GM13976 (cell line): ENCODE measurements around the gene CCDC73.

ENCODE experiments used
- DNase-seq: peaks from one replicate; pipeline ENCODE4 v3.0.0; 2012; ENCODE audit warnings: low spot score
- CTCF ChIP-seq: IDR thresholded peaks from 2 replicates; pipeline ENCODE4 v1.5.1; 2012; ENCODE audit warnings: borderline replicate concordance, mild to moderate bottlenecking; ENCODE audit not compliant: insufficient read depth; ENCODE audit errors: extremely low read depth, missing control alignments, control extremely low read depth
- in situ Hi-C: fragments of 300-500 bp; cut with MboI; formaldehyde crosslinking; loops from one replicate; pipeline ENCODE4 v1.12.0; 2022; ENCODE audit warnings: low sequenced_read_pairs, mixed read lengths, inconsistent platforms; ENCODE audit not compliant: unreplicated experiment

Gene CCDC73

GRCh38 chr11:32641361-32641760 lies 153.1 kb downstream of the CCDC73 start:
- no peak for TF ChIP-seq CTCF
- in situ Hi-C loops, result no loop called here
- DNase-seq, result no peak

GRCh38 chr11:32635819-32636218 lies 158.6 kb downstream of the CCDC73 start:
- no peak for TF ChIP-seq CTCF
- DNase-seq, result no peak
- in situ Hi-C loops, result no loop called here

GRCh38 chr11:32630844-32631243 lies 163.6 kb downstream of the CCDC73 start:
- in situ Hi-C loops, result no loop called here
- no peak for TF ChIP-seq CTCF
- no peak for DNase-seq

GRCh38 chr11:32616903-32617302 lies 177.6 kb downstream of the CCDC73 start:
- in situ Hi-C loops, result no loop called here
- no peak for TF ChIP-seq CTCF
- DNase-seq, result no peak

GRCh38 chr11:32615422-32615821 lies 179.0 kb downstream of the CCDC73 start:
- TF ChIP-seq CTCF, result peak; percentile 35
- peak; percentile 14 for DNase-seq
- in situ Hi-C loops, result no loop called here

GRCh38 chr11:32613500-32614151 lies 180.8 kb downstream of the CCDC73 start:
- in situ Hi-C loops, result no loop called here
- no peak for DNase-seq

More at GRCh38 chr11:32613500-32614151, 180.8 kb downstream of the CCDC73 start:
- TF ChIP-seq CTCF, result no peak
